ENCODE measurements around the gene ABLIM1. TPM values are rescaled to one million over a fixed set of nuclear protein-coding genes. Genes with fewer than 3 reads are reported as not detected.
A peak's percentile ranks its signal among the peaks of the same experiment; 100 is the strongest.

ABLIM1 gene
- total RNA-seq, 1 donor from 2014 or later: 144 TPM

DNA sequence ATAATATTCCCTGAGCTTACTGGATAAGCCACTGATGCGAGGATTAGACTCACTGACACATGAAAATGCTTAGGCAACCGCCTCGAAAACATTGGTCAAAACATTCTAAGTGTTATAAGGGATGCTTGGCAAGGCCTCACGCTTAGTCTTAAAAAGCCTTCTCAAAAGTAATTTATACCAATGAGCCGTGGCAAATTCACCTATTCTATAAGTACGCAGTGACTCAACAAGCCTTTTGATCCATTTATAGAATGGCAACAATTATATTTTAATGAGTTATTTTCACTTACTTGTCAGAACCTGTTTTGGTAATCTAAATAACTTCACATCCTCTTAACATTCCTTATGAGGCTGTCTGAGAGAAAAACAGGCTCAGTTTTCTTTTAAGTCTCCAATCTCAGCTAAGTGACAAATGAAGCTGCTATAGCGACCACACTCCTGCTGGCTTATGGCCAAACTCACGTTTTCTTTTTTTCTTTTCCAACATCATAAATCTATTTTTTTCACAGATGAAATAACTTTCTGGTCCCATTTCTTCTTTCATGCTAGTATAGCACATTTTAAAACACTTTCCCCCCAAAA is 132.6 kb downstream of the ABLIM1 start:
- H3K9me3 ChIP-seq: no peaks in the 10 kb centered on the region
- H3K4me3 ChIP-seq: peak overlapping the region; percentile 46
- intact Hi-C loops (cut with DNase I): no loop called here
- TF ChIP-seq, protein P1, sequence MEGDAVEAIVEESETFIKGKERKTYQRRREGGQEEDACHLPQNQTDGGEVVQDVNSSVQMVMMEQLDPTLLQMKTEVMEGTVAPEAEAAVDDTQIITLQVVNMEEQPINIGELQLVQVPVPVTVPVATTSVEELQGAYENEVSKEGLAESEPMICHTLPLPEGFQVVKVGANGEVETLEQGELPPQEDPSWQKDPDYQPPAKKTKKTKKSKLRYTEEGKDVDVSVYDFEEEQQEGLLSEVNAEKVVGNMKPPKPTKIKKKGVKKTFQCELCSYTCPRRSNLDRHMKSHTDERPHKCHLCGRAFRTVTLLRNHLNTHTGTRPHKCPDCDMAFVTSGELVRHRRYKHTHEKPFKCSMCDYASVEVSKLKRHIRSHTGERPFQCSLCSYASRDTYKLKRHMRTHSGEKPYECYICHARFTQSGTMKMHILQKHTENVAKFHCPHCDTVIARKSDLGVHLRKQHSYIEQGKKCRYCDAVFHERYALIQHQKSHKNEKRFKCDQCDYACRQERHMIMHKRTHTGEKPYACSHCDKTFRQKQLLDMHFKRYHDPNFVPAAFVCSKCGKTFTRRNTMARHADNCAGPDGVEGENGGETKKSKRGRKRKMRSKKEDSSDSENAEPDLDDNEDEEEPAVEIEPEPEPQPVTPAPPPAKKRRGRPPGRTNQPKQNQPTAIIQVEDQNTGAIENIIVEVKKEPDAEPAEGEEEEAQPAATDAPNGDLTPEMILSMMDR (IDR thresholded peaks at IDR 0.05): no peak
- H3K27ac ChIP-seq: peak overlapping the region; percentile 77
- DNase-seq: no peak
- no peak for ATAC-seq
- H3K27me3 ChIP-seq: no peaks in the 10 kb centered on the region
- H3K4me1 ChIP-seq: peaks cover 17% of the 10 kb centered on the region
- H3K36me3 ChIP-seq: no peaks in the 10 kb centered on the region

DNA sequence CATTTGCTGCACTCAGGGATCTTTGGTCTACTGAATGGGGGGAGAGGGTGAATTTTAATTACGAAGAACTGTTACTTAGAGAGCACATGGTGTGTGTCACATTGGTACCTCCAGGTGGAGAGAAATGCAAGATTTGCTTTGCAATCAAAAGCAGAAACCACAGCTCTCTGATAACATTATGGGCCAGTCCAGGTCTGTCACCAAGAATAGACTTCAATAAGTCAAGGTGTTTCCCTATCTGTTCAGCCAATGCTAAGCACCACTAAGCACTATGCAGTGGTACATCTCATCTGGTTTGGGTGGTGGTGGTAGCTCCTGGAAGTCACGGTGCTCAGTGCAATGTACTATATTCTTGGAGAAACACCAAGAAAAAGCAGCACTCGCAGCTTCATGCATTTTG is 134.2 kb downstream of the ABLIM1 start:
- intact Hi-C loops (cut with DNase I): no loop called here
- TF ChIP-seq, protein P1 (IDR thresholded peaks at IDR 0.05): no peak
- Histone ChIP-seq H3K9me3 (no peaks in the 10 kb centered on the region), H3K4me3 (no peak overlapping the region), H3K4me1 (peaks cover 27% of the 10 kb centered on the region), H3K36me3 (no peaks in the 10 kb centered on the region), H3K27ac (no peak overlapping the region), H3K27me3 (no peaks in the 10 kb centered on the region)
- no peak for ATAC-seq
- DNase-seq: no peak

DNA sequence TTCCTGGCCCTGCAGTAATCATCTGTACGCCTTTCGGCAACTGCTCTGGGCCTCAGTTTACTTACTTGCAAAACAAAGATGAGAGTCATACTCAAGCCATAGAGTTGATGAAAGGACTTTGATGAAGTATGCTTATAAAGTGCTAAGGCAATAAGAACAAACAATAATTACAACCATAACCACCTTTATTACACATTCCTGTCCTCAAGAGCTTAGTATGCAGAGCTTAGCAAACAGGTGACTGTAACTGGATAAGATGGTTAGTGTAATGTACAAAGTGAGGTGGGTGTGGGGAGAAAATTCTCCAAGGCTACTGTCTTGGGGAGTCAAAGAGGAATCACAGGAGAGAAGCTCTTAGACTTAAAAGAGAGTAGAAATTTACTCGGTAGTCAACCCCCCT is 136.8 kb downstream of the ABLIM1 start:
- no peaks in the 10 kb centered on the region for H3K27me3 ChIP-seq
- ATAC-seq (peak; percentile 71), DNase-seq (no peak)
- no peak overlapping the region for H3K4me3 ChIP-seq
- H3K27ac ChIP-seq: no peak overlapping the region
- peaks cover 19% of the 10 kb centered on the region for H3K4me1 ChIP-seq
- TF ChIP-seq, protein P1 (IDR thresholded peaks at IDR 0.05): no peak
- no peaks in the 10 kb centered on the region for H3K36me3 ChIP-seq
- intact Hi-C loops (cut with DNase I): no loop called here
- no peaks in the 10 kb centered on the region for H3K9me3 ChIP-seq

DNA sequence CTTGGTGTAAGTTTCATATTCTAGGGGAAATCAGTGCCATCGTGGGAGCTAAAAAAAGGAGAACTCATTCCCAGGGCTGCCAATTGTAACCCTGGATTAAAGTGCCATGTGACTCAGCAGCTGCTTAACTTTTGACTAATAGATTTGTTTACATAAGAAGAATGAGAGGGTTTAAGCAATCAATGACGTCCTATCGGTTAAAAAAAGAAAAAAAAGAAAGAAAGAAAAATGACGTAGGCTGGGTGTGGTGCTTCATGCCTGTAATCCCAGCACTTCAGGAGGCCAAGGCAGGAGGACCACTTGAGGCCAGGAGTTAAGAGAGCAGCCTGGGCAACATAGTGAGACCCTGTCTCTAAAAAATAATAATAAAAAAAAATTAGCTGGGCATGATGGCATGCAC is 137.6 kb downstream of the ABLIM1 start:
- H3K27me3 ChIP-seq: no peaks in the 10 kb centered on the region
- TF ChIP-seq, protein P1 (IDR thresholded peaks at IDR 0.05): no peak
- ATAC-seq (peak; percentile 37), DNase-seq (no peak)
- no peaks in the 10 kb centered on the region for H3K36me3 ChIP-seq
- H3K9me3 ChIP-seq: no peaks in the 10 kb centered on the region
- intact Hi-C loops (cut with DNase I): no loop called here
- no peak overlapping the region for H3K27ac ChIP-seq
- peaks cover 14% of the 10 kb centered on the region for H3K4me1 ChIP-seq
- H3K4me3 ChIP-seq: no peak overlapping the region

DNA sequence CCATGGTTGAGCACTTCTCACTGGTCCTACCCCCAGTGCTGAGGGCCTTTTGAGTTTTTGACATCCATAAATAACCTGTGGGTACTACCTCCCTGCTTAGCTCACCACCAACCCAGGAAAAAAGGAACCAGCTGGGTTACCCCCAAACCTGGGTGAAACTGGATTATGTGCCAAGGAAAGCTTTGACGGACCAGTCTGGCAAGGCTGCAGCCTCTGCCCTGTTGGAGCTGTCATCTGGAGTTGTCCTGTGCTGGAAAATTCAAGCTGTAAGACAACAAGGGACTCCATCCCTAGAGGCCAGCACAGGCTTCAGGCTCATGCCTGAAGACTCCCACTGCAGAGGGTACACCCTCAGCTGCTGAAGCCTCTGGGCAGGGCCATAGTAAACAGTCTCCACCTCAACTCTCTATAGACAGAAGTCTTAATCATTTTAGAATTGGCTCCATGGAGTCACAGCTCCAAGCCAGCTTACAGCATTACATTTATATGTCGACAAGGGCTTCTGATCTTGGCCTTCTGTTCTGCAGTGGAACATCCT is 138.2 kb downstream of the ABLIM1 start:
- H3K36me3 ChIP-seq: no peaks in the 10 kb centered on the region
- no peak overlapping the region for H3K4me3 ChIP-seq
- ATAC-seq: peak; percentile 4
- intact Hi-C loops (cut with DNase I): no loop called here
- TF ChIP-seq, protein P1 (IDR thresholded peaks at IDR 0.05): no peak
- H3K9me3 ChIP-seq: no peaks in the 10 kb centered on the region
- peak overlapping the region; percentile 63 for H3K27ac ChIP-seq
- H3K27me3 ChIP-seq: no peaks in the 10 kb centered on the region
- peaks cover 14% of the 10 kb centered on the region for H3K4me1 ChIP-seq
- no peak for DNase-seq

DNA sequence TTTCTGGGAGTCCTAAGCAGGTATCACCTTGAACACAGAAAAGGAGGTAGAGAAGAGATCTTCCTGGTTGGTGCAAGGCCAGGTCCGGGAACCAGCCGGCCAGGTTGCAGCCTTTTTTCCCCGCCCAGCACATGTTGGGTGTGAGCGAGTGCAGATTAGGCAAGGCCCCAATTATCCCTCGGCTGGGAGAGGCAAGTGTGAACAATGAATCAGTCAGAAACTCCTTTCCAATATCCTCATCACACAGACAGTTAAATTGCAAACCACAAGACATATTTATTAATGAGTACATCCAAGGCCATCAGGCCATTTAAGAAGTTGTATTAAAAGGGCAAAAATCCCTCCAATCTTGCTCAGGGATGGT is 138.8 kb downstream of the ABLIM1 start:
- Histone ChIP-seq H3K9me3 (no peaks in the 10 kb centered on the region), H3K27me3 (no peaks in the 10 kb centered on the region), H3K4me3 (no peak overlapping the region), H3K27ac (peak overlapping the region; percentile 63), H3K4me1 (peaks cover 14% of the 10 kb centered on the region), H3K36me3 (no peaks in the 10 kb centered on the region)
- intact Hi-C loops (cut with DNase I): no loop called here
- DNase-seq: peak; percentile 76
- TF ChIP-seq, protein P1 (IDR thresholded peaks at IDR 0.05): no peak
- peak; percentile 70 for ATAC-seq
